ENCODE measurements around the gene PSMC5.
"Not testable (repeated sequence)": the region's sequence is repeated elsewhere in the genome, so short reads cannot be mapped to it uniquely, and the experiment has no call there.

The PSMC5 gene

DNA sequence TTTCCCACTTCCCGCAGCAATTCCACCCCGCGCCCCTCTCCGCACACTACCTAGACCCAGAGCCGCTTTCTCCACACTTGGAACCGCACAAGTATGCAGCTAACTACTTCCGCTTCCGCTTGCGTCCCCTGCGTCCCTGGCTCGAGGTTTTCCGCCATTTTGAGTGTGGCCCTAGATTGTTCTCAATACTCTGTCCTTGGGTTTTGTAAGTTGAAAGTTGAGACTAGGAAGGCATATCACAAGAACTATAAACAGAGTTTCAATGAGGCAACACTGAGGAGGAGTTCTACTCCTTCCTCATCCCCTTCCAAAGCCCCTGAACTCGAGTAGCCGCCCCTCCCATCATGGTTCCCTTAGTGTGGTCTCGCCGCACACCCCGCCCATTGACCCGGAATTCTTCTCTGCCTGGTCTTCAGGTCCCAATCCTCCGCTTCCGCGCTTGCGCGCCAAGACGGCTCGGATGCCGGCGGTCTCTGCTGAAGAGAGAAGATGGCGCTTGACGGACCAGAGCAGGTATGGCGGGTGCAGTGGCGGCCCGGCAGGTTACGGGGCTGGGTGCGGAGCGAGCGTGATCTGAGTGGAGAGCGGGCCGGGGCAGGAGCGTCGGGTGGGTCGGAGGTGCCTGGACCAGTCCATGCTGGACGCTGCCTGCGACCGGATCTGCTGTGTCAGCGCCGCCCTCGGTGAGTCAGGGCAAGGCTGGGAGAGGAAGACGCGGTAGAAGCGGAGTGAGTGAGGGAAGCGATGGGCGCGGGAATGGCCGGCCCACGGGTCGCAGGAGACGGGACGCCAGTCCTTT lies at the start of gene PSMC5, which contains the start of gene FTSJ3:
TSS of gene PSMC5 (plus strand) at position 430 of the 799 bp plus-strand sequence. CDS start at position 490, 60 bp downstream.
TSS of gene FTSJ3 (minus strand) at position 662 of the 799 bp plus-strand sequence. CDS start 761 bp downstream, outside the sequence.
- peaks cover 58% of the 10 kb centered on the region for H3K36me3 ChIP-seq (ENCODE audit: control insufficient read depth, insufficient read depth, low read length)

DNA sequence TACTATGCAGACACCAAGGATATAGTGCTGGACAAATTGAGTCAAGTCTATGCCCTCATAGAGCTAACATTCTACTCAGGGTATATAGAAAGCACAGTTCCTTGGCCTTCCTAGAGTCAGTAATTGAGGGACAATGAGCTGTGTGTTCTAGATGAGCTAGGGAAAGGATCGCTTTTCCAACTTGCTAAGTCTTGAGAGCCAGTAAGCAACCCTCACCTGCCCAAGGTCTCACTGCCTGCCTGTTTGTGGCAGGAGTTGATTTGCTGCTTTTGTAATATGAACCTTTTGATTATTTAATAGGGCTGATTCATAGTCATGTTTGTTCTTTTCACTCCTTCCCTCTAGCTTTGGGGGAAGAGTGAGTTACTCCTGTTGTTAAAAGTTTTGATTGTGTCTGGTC lies 46.7 kb upstream of the PSMC5 start:
- H3K9ac ChIP-seq (ENCODE audit: low read length): no peak overlapping the region
- peaks cover 7% of the 10 kb centered on the region for H3K36me3 ChIP-seq (ENCODE audit: control insufficient read depth, insufficient read depth, low read length)
- no peak overlapping the region for H3K27ac ChIP-seq (ENCODE audit: low read depth, low read length)
- no peak overlapping the region for H3K4me3 ChIP-seq (ENCODE audit: low read length)
- peaks cover 5% of the 10 kb centered on the region for H3K4me1 ChIP-seq (ENCODE audit: control insufficient read depth, insufficient read depth, low read length)
- H3K27me3 ChIP-seq (ENCODE audit: control insufficient read depth, insufficient read depth, low read length): no peaks in the 10 kb centered on the region

More for the DNA sequence above, at the start of gene PSMC5, which contains the start of gene FTSJ3:
- peak within 1 kb of the TSS; percentile 96 for H3K27ac ChIP-seq (ENCODE audit: low read depth, low read length)
- peak within 1 kb of the TSS; percentile 69 for H3K4me3 ChIP-seq (ENCODE audit: low read length)
- peak within 1 kb of the TSS; percentile 61 for H3K9ac ChIP-seq (ENCODE audit: low read length)
- peaks cover 17% of the 10 kb centered on the region for H3K4me1 ChIP-seq (ENCODE audit: control insufficient read depth, insufficient read depth, low read length)
- H3K27me3 ChIP-seq (ENCODE audit: control insufficient read depth, insufficient read depth, low read length): no peaks in the 10 kb centered on the region

GRCh38 chr17:63780928-63781327 lies 46.3 kb upstream of the PSMC5 start:
- Histone ChIP-seq H3K36me3 (ENCODE audit: control insufficient read depth, insufficient read depth, low read length) (peaks cover 7% of the 10 kb centered on the region), H3K4me3 (ENCODE audit: low read length) (no peak overlapping the region), H3K27ac (ENCODE audit: low read depth, low read length) (no peak overlapping the region), H3K9ac (ENCODE audit: low read length) (no peak overlapping the region), H3K4me1 (ENCODE audit: control insufficient read depth, insufficient read depth, low read length) (peaks cover 2% of the 10 kb centered on the region), H3K27me3 (ENCODE audit: control insufficient read depth, insufficient read depth, low read length) (no peaks in the 10 kb centered on the region)

GRCh38 chr17:63783522-63783921 lies 43.7 kb upstream of the PSMC5 start:
- H3K4me3 ChIP-seq (ENCODE audit: low read length): no peak overlapping the region
- H3K4me1 ChIP-seq (ENCODE audit: control insufficient read depth, insufficient read depth, low read length): no peaks in the 10 kb centered on the region
- H3K27ac ChIP-seq (ENCODE audit: low read depth, low read length): no peak overlapping the region
- H3K36me3 ChIP-seq (ENCODE audit: control insufficient read depth, insufficient read depth, low read length): peaks cover 6% of the 10 kb centered on the region
- no peaks in the 10 kb centered on the region for H3K27me3 ChIP-seq (ENCODE audit: control insufficient read depth, insufficient read depth, low read length)
- H3K9ac ChIP-seq (ENCODE audit: low read length): no peak overlapping the region

- Histone ChIP-seq H3K4me1 (ENCODE audit: control insufficient read depth, insufficient read depth, low read length) (no peaks in the 10 kb centered on the region), H3K9ac (ENCODE audit: low read length) (no peak overlapping the region), H3K4me3 (ENCODE audit: low read length) (no peak overlapping the region), H3K27ac (ENCODE audit: low read depth, low read length) (no peak overlapping the region), H3K27me3 (ENCODE audit: control insufficient read depth, insufficient read depth, low read length) (no peaks in the 10 kb centered on the region), H3K36me3 (ENCODE audit: control insufficient read depth, insufficient read depth, low read length) (peaks cover 9% of the 10 kb centered on the region)
Observed at GRCh38 chr17:63785556-63785955, 41.7 kb upstream of the PSMC5 start.

DNA sequence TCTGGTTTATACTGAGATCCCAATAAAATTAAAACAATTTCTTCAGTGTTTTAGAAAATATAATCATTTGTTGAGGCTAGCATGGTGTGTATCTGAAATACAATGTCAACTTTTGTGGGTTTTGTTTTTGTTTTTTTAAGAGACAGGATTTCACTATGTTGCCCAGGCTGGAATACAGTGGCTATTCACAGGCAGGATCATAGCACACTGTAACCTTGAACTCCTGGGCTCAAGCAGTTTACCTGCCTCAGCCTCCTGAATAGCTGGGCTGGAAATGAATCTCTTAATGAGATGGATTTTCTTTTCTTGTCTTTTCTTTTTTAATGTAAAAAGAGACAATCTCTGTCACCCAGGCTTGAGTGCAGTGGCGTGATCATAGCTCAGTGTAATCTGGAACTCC lies 41.1 kb upstream of the PSMC5 start:
- Histone ChIP-seq H3K27ac (ENCODE audit: low read depth, low read length) (no peak overlapping the region), H3K36me3 (ENCODE audit: control insufficient read depth, insufficient read depth, low read length) (peaks cover 8% of the 10 kb centered on the region)

GRCh38 chr17:63786971-63787711 lies 40.1 kb upstream of the PSMC5 start:
- Histone ChIP-seq H3K4me3 (ENCODE audit: low read length) (no peak overlapping the region), H3K36me3 (ENCODE audit: control insufficient read depth, insufficient read depth, low read length) (peaks cover 10% of the 10 kb centered on the region), H3K27me3 (ENCODE audit: control insufficient read depth, insufficient read depth, low read length) (no peaks in the 10 kb centered on the region), H3K27ac (ENCODE audit: low read depth, low read length) (no peak overlapping the region), H3K9ac (ENCODE audit: low read length) (no peak overlapping the region), H3K4me1 (ENCODE audit: control insufficient read depth, insufficient read depth, low read length) (no peaks in the 10 kb centered on the region)

More for the DNA sequence above, 41.1 kb upstream of the PSMC5 start:
- Histone ChIP-seq H3K9ac (ENCODE audit: low read length) (no peak overlapping the region), H3K27me3 (ENCODE audit: control insufficient read depth, insufficient read depth, low read length) (no peaks in the 10 kb centered on the region), H3K4me1 (ENCODE audit: control insufficient read depth, insufficient read depth, low read length) (no peaks in the 10 kb centered on the region), H3K4me3 (ENCODE audit: low read length) (no peak overlapping the region)

DNA sequence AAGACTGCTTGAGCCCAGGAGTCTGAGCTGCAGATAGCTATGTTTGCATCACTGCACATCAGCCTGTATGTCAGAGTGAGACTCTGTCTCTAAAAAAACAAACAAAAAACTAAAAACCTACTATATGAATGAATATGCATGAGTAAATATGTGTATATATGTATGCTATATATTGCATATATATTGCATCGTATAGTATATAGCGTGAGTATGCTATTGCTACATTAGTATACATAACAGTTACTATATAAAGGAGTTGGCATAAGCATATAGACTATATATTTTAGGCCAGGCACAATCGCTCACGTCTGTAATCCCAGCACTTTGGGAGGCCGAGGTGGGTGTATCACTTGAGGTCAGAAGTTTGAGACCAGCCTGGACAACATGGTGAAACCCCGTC lies 37.2 kb upstream of the PSMC5 start:
- Histone ChIP-seq H3K4me1 (ENCODE audit: control insufficient read depth, insufficient read depth, low read length) (no peaks in the 10 kb centered on the region), H3K4me3 (ENCODE audit: low read length) (no peak overlapping the region), H3K27me3 (ENCODE audit: control insufficient read depth, insufficient read depth, low read length) (no peaks in the 10 kb centered on the region), H3K36me3 (ENCODE audit: control insufficient read depth, insufficient read depth, low read length) (peaks cover 19% of the 10 kb centered on the region), H3K9ac (ENCODE audit: low read length) (no peak overlapping the region), H3K27ac (ENCODE audit: low read depth, low read length) (no peak overlapping the region)

DNA sequence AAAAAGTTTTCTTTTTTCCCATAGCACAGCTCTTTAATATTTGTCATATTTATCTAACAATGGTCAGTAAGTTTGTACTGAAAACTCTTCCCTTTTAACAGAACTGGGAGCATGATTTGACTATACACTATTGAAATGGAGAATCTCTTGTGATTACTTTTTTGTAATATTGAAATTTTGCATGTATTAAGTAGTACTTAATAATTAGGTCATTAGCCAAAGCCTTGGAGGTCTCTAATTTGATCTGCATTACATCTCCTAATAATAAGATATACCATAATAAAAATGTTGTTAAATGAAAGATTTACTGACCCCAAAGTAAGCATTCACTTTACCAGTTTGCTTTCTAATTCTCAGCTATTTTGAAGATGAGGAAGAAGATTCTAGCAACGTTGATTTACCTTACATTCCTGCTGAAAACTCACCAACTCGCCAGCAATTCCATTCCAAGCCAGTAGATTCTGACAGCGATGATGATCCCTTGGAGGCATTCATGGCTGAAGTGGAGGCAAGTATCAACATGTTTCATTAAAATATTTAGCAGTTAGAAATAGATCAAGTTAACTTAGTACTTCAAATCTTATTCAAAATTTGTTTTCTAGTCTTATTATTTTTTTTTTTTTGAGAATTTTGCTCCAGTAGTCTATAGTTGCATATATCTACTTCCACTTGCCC lies 35.0 kb upstream of the PSMC5 start:
- no peak overlapping the region for H3K9ac ChIP-seq (ENCODE audit: low read length)
- no peaks in the 10 kb centered on the region for H3K4me1 ChIP-seq (ENCODE audit: control insufficient read depth, insufficient read depth, low read length)
- H3K4me3 ChIP-seq (ENCODE audit: low read length): no peak overlapping the region
- peaks cover 29% of the 10 kb centered on the region for H3K36me3 ChIP-seq (ENCODE audit: control insufficient read depth, insufficient read depth, low read length)
- H3K27ac ChIP-seq (ENCODE audit: low read depth, low read length): no peak overlapping the region
- no peaks in the 10 kb centered on the region for H3K27me3 ChIP-seq (ENCODE audit: control insufficient read depth, insufficient read depth, low read length)

GRCh38 chr17:63796375-63796774 lies 30.9 kb upstream of the PSMC5 start:
- not testable (repeated sequence) for H3K27ac ChIP-seq (ENCODE audit: low read depth, low read length); H3K27me3 ChIP-seq (ENCODE audit: control insufficient read depth, insufficient read depth, low read length); H3K9ac ChIP-seq (ENCODE audit: low read length); H3K4me3 ChIP-seq (ENCODE audit: low read length); H3K4me1 ChIP-seq (ENCODE audit: control insufficient read depth, insufficient read depth, low read length)
- H3K36me3 ChIP-seq (ENCODE audit: control insufficient read depth, insufficient read depth, low read length): peaks cover 41% of the 10 kb centered on the region

GRCh38 chr17:63798572-63799106 lies 28.6 kb upstream of the PSMC5 start:
- Histone ChIP-seq H3K4me3 (ENCODE audit: low read length) (no peak overlapping the region), H3K4me1 (ENCODE audit: control insufficient read depth, insufficient read depth, low read length) (no peaks in the 10 kb centered on the region), H3K27me3 (ENCODE audit: control insufficient read depth, insufficient read depth, low read length) (no peaks in the 10 kb centered on the region), H3K36me3 (ENCODE audit: control insufficient read depth, insufficient read depth, low read length) (peaks cover 37% of the 10 kb centered on the region), H3K9ac (ENCODE audit: low read length) (no peak overlapping the region), H3K27ac (ENCODE audit: low read depth, low read length) (no peak overlapping the region)

GRCh38 chr17:63800783-63801182 lies 26.4 kb upstream of the PSMC5 start:
- H3K36me3 ChIP-seq (ENCODE audit: control insufficient read depth, insufficient read depth, low read length): peaks cover 22% of the 10 kb centered on the region
- no peak overlapping the region for H3K4me3 ChIP-seq (ENCODE audit: low read length)
- no peaks in the 10 kb centered on the region for H3K27me3 ChIP-seq (ENCODE audit: control insufficient read depth, insufficient read depth, low read length)
- H3K9ac ChIP-seq (ENCODE audit: low read length): no peak overlapping the region
- H3K27ac ChIP-seq (ENCODE audit: low read depth, low read length): no peak overlapping the region
- no peaks in the 10 kb centered on the region for H3K4me1 ChIP-seq (ENCODE audit: control insufficient read depth, insufficient read depth, low read length)

Data from rectal smooth muscle tissue (tissue), 1 donor.